Lung (tissue), 12 donors: Measurements from ENCODE around the gene REEP3. TPM values are rescaled to one million over a fixed set of nuclear protein-coding genes. Genes with fewer than 3 reads are reported as not detected.

Experiments used
- ATAC-seq: fragments of 200-7000 bp; cut with Tn5 transposase; one replicate; pipeline ENCODE4 v1.9.1; 2020; ENCODE audit warnings: moderate number of reproducible peaks; ENCODE audit not compliant: insufficient read depth, low FRiP score
- DNase-seq, 3 donors: peaks; one replicate each; pipeline ENCODE4 v3.0.0-alpha.2; 2013 to 2017
- H3K27ac ChIP-seq, 2 donors: one replicate each; pipeline ENCODE4 v1.5.1; 2013; ENCODE audit warnings: mild to moderate bottlenecking in 2 of 2, moderate library complexity in 2 of 2, control low read depth in 1 of 2, inconsistent platforms in 1 of 2, low read depth in 1 of 2, low read length in 1 of 2
- H3K27me3 ChIP-seq, 3 donors: one replicate each; pipeline ENCODE4 v1.5.1; 2013; ENCODE audit warnings: low read length in 2 of 3; ENCODE audit not compliant: control insufficient read depth in 3 of 3, insufficient read depth in 3 of 3
- H3K36me3 ChIP-seq, 4 donors: one replicate each; pipeline ENCODE4 v1.5.1; 2013; ENCODE audit warnings: low read length in 4 of 4, mild to moderate bottlenecking in 1 of 4, moderate library complexity in 1 of 4; ENCODE audit not compliant: control insufficient read depth in 4 of 4, insufficient read depth in 4 of 4
- H3K4me1 ChIP-seq, 5 donors: one replicate each; pipeline ENCODE4 v1.5.1; 2013; ENCODE audit warnings: low read length in 5 of 5, mild to moderate bottlenecking in 2 of 5, moderate library complexity in 1 of 5; ENCODE audit not compliant: control insufficient read depth in 5 of 5, insufficient read depth in 5 of 5
- H3K4me3 ChIP-seq: one replicate; pipeline ENCODE4 v1.5.1; 2013; ENCODE audit warnings: mild to moderate bottlenecking, control low read depth, moderate library complexity
- H3K9ac ChIP-seq, 2 donors: one replicate each; pipeline ENCODE4 v1.5.1; 2013; ENCODE audit warnings: low read length in 2 of 2, control low read depth in 1 of 2; ENCODE audit not compliant: insufficient read depth in 1 of 2
- H3K9me3 ChIP-seq, 4 donors: one replicate each; pipeline ENCODE4 v1.5.1; 2013; ENCODE audit warnings: low read length in 3 of 4, mild to moderate bottlenecking in 1 of 4, moderate library complexity in 1 of 4; ENCODE audit not compliant: control insufficient read depth in 4 of 4, insufficient read depth in 3 of 4
- WGBS, 2 donors: extraction: QIAGEN DNeasy Blood & Tissue Kit; methylation state at CpG; one replicate each; pipeline ENCODE4 v1.1.7; 2013; 5-methylcytosine and 5-hydroxymethylcytosine counted together
- polyA plus RNA-seq, 2 donors: library from polyadenylated mRNA; stranded (reverse); fragments of 200-250 nt; gene quantifications; one replicate each; pipeline ENCODE4 v1.2.1, GENCODE V29; 2013
- total RNA-seq, 2 donors: library from RNA; depleted of rRNA in 1 of 2; stranded (reverse); fragments of >200 nt in 1 of 2; gene quantifications; one replicate each; pipeline ENCODE4 v1.2.1, GENCODE V29; 2014 to 2021
- TF ChIP-seq, protein P1 (sequence below): IDR thresholded peaks from 2 replicates; pipeline ENCODE4 v1.5.1; 2012; ENCODE audit warnings: mild to moderate bottlenecking; ENCODE audit errors: control extremely low read depth, extremely low read depth
- donor health status: control.
- donor health status: control.
- donor health status: Bipolar disorder and iron deficiency.
- donor health status: healthy.
- donor health status: DM: yes; HTN: yes; CAD: no.

The REEP3 gene
- total and polyA plus RNA-seq, 4 donors, result 11.5 to 45.9 (median 24.5) TPM

DNA sequence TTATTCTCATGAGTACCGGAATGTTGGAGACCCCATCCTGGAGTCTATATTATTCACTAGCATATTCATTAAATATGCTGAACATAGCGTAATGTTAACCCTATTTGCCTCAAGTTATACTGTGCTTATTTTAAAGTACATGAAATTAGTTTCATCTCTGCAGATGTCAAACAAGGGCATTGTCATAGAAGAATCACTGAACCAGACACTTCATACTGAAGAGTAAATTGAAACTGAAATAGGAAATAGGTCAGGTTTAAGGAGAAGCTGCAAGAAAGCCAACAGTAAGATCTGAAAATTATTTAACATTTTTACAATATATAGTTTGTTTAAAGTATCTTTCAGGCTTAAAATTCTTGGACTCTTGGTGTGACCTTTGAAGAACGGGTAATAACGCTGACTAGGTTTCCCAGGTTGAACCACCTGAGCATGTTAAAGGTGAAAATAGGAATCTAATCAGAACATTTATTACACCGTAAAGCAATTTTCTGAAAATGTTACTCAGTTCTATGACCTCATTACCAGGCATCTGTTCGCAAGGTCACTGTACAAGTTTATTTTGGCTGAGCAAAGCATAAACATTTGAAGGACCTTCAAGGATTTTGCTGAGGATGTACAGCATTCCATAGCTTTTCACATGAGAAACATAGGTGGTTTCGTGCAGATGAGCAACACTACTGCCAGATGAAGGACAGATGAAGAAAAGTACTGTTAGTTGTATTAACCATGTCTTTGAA, 82.7 kb downstream of the REEP3 start:
- 85 to 86% methylated on average over 7 of the region's 7 CpGs for WGBS, 2 donors
- ATAC-seq (no peak), DNase-seq (no peak)
- H3K36me3 ChIP-seq, result peaks cover 0 to 2% (median 1%) of the 10 kb centered on the region in 4 donors
- no peak overlapping the region for H3K27ac ChIP-seq
- TF ChIP-seq, protein P1, sequence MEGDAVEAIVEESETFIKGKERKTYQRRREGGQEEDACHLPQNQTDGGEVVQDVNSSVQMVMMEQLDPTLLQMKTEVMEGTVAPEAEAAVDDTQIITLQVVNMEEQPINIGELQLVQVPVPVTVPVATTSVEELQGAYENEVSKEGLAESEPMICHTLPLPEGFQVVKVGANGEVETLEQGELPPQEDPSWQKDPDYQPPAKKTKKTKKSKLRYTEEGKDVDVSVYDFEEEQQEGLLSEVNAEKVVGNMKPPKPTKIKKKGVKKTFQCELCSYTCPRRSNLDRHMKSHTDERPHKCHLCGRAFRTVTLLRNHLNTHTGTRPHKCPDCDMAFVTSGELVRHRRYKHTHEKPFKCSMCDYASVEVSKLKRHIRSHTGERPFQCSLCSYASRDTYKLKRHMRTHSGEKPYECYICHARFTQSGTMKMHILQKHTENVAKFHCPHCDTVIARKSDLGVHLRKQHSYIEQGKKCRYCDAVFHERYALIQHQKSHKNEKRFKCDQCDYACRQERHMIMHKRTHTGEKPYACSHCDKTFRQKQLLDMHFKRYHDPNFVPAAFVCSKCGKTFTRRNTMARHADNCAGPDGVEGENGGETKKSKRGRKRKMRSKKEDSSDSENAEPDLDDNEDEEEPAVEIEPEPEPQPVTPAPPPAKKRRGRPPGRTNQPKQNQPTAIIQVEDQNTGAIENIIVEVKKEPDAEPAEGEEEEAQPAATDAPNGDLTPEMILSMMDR, result no peak
- H3K4me3 ChIP-seq, result no peak overlapping the region
- H3K27me3 ChIP-seq, result no peaks in the 10 kb centered on the region
- no peaks in the 10 kb centered on the region for H3K9me3 ChIP-seq
- H3K4me1 ChIP-seq, result no peaks in the 10 kb centered on the region
- H3K9ac ChIP-seq, result no peak overlapping the region

DNA sequence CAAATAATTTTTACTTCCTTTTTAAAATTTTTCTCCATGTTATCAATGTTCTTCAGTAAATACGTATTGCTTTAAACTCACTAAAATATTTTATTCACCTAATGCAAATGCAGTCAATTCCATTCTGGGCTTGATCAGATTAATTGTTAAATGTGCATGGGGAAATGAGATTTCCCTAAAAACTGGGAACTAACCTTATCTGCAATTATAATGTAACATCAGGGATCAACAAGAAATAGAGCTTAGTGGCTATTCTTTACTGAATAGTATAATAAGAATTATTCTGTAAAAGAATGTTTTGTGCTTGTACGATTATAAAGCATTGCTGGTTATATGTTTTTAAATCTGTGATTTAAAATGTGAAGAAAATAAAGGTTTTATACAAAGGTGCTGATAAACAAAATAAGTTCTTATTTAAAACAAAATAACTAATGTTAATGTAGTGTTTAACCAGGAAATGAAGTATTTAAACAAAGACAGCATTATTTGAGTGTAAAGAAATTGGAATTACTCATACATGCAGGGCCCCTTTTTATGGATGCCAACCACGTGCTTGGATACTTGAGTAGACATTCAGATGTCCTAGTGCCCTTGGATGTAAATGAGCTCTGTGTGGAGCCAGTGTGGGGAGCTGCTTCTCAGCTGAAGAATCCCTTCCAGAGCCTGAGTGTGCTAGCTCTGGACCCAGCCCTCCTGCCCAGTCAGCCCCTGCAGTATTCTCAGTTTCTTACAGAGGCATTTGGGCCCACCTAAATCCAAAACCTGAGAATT, 84.2 kb downstream of the REEP3 start:
- no peaks in the 10 kb centered on the region for H3K9me3 ChIP-seq
- no peak for ATAC-seq
- 81 to 92% methylated on average over 3 of the region's 3 CpGs for WGBS, 2 donors
- H3K9ac ChIP-seq, result no peak overlapping the region
- no peaks in the 10 kb centered on the region for H3K4me1 ChIP-seq
- H3K27ac ChIP-seq, result no peak overlapping the region
- TF ChIP-seq, protein P1, result no peak
- no peak overlapping the region for H3K4me3 ChIP-seq
- H3K27me3 ChIP-seq, result no peaks in the 10 kb centered on the region
- DNase-seq, result no peak
- peaks cover 0 to 2% (median 1%) of the 10 kb centered on the region in 4 donors for H3K36me3 ChIP-seq

DNA sequence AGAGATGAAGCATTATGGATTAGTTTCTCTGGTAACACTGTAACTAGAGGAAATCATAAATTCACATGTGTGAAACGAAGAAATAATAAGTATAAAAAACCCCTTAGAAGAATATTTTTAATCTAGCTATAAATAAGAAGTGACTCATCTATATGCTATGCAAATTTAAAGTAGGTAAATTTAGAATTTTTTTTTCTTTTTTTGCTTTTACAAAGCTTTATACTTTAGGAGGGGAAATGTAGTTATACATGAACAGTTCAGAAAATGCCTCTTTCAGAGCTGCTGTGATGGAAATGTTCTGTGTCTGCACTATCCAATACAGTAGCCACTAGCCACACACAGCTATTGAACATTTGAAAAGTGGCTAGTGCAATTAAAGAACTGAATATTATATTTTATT, 87.3 kb downstream of the REEP3 start:
- WGBS, 2 donors, result 93 to 95% methylated on average over 1 of the region's 1 CpG
- TF ChIP-seq, protein P1, result no peak
- no peaks in the 10 kb centered on the region for H3K27me3 ChIP-seq
- ATAC-seq (no peak), DNase-seq (no peak)
- H3K9me3 ChIP-seq, result no peaks in the 10 kb centered on the region
- H3K36me3 ChIP-seq, result peaks cover 0 to 5% (median 1%) of the 10 kb centered on the region in 4 donors
- H3K9ac ChIP-seq, result no peak overlapping the region
- H3K27ac ChIP-seq, result no peak overlapping the region
- no peak overlapping the region for H3K4me3 ChIP-seq
- H3K4me1 ChIP-seq, result no peaks in the 10 kb centered on the region
